SIG-M5 treated with dmso at 0.1 percent for 504 hours (cell line): ENCODE measurements around the gene MTMR6.
"Not testable (repeated sequence)": the region's sequence is repeated elsewhere in the genome, so short reads cannot be mapped to it uniquely, and the experiment has no call there.

Experiments
- DNase-seq: peaks from one replicate; lab custom pipeline; 2025; ENCODE audit not compliant: unreplicated experiment; lab: John Stamatoyannopoulos, UW

Gene MTMR6

GRCh38 chr13:25286969-25287961 lies at the start of gene MTMR6:
Gene MTMR6 (minus strand): TSS chr13:25287488. CDS start chr13:25287247, 241 bp downstream.
- DNase-seq = peak; percentile 89

DNA sequence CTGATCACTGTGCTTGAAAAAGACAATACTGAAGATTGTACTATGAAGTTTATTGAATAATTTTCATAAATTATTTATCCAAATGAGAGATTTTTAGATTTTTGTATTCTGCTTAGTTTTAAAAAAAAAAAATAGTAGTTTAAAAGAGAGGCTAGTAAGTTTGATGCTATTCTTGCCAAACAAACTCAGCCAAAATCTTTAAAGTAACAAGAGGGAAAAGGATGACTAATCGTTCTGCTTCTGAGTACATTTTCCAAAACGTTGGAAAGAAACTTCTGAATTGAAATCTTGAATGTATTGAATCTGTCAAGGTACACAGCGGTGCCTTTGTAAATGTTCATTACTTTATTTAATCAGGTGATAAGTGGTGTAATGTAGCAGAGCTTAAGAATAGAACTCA lies 48.6 kb upstream of the MTMR6 start:
- DNase-seq = no peak

DNA sequence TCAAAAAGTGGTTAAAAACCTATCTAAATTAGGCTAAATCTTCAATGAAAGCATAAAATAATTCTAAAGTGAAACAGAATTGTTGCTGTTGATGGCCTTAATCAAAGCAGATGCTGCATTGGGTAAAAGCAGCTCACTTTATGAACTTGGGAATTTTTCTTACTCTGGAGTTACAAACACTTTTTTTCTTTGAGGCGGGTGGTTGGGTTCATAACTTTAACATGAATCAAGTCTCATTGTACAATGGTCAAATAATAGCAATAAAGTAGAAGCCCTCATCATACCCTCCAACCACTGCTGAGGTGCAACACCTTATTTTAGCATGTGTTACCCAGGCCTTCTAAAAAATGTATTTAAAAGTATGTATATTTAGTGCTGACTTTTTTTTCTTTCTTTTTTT lies 43.3 kb upstream of the MTMR6 start:
- no peak for DNase-seq

- DNase-seq = peak; percentile 11
Observed at GRCh38 chr13:25329706-25330105, 42.4 kb upstream of the MTMR6 start.

- DNase-seq = no peak
Observed at GRCh38 chr13:25324100-25324499, 36.8 kb upstream of the MTMR6 start.

GRCh38 chr13:25319771-25320170 lies 32.5 kb upstream of the MTMR6 start:
- DNase-seq = no peak

DNA sequence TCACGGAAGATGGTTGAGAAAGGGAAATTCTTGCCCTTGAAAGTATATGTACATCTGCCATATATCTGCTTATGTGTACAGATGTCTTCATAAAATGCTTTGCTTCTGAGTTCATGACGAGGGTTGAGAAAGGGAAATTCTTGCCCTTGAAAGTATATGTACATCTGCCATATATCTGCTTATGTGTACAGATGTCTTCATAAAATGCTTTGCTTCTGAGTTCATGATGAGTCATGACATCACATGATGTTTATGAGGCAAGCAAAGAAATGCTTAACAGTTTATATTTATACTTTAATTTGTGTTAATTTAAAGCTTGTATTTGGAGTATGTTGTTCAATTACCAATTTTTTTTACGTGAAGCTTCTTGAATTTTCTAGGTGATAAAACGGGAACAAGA lies 31.7 kb upstream of the MTMR6 start:
- not testable (repeated sequence) for DNase-seq

- no peak for DNase-seq
Observed at GRCh38 chr13:25310891-25311290, 23.6 kb upstream of the MTMR6 start.

DNA sequence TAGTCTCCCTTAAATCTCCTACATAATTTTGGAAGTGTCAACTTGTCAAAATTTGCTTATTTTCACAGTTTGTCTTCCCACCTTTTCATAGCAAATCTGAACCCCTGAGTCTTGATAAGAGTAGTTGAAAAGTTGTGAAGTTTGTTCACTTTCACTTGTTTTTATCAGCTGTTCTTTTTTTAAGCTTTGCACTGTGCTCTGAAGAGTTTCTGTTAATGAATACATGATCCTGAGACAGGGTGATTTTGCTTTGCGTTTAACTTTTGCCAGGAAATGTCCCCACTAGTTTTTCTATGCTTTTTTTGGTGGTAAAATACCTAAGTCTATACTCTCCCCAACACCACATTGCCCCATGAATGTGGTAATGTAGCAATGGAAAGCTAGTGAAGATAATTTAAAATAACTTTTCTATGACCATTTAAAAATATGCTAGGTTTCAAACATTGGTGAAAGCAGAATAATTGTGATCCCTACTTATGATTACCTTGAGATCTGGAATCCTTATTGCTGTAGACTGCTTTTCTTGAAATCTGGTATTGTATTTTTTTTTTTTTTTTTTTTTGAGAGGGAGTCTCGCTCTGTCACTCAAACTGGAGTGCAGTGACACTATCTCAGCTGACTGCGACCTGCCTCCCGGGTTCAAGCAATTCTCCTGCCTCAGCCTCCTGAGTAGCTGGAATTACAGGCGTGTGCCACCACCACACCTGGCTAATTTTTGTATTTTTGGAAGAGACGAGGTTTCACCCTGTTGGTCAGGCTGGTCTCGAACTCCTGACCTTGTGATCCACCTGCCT lies 19.6 kb upstream of the MTMR6 start:
- DNase-seq = no peak

GRCh38 chr13:25302121-25302520 lies 14.8 kb upstream of the MTMR6 start:
- no peak for DNase-seq

- peak; percentile 92 for DNase-seq
Observed at GRCh38 chr13:25301347-25302113, 14.2 kb upstream of the MTMR6 start, which contains the start of gene NUP58. Gene NUP58 (plus strand): TSS chr13:25301625. CDS start chr13:25301774, 149 bp downstream.

DNA sequence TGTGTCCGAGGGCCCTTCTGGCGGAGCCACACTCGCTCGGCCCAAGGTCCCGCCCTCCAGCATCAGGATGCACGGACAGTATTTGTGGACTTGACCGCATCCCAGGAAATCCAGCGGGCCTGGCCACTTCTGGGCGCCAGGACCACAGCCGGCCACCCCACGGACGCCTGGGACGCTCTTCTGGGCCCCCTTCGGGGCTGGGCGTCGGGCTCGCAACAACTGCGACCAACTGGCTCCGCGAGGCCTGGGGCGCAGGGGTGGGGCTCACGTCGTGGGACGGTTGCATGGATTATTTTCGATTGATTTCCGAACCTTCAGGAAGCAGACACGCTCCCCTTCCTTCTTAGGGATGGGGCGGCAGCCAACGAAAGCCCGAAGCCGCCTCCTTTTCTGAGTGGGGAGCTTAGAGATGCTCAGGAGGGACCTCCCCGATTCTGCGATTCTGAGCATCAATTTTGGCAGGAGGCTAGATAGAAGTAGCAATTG lies 13.6 kb upstream of the MTMR6 start:
- no peak for DNase-seq

DNA sequence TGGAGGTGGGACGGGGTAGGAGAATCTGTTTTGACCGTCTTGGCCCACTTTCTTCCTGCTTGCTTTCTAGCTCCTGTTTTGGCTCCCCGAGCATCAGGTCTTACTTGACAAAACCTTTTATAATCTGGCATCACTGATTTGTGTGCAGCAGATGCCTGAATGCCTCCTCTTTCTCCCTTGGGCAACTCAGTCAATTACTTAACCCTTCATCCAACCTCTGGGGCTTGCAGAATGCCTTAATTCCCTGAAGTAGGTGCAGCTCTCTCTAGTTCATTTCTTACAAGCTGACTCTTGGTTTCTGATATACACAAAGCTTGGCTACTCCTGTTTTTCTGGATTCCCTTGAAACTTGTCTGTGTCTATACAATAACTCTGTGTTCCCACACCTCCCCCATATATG lies 8.4 kb upstream of the MTMR6 start:
- no peak for DNase-seq

- DNase-seq = no peak
Observed at GRCh38 chr13:25295228-25295627, 7.9 kb upstream of the MTMR6 start.

DNA sequence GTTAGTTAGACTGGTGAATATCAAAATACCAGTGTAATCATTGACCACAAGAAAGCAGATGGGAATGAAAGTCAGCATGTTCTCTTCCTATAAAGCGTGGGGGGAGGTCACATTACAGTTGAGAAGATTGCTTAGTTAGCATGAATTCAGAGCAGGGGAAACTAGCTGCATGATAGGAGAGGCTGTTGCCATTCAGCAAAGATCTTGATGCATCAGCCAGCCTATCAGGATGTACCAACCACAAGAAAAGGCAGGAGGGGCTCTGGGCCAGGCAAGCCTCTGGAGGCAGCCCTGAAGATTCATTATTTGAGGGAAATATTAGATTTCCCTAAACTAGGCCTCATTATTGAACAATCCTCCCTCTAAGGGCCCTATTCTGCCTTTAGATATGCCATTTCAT lies 5.0 kb upstream of the MTMR6 start:
- DNase-seq = no peak

GRCh38 chr13:25291691-25292090 lies 4.4 kb upstream of the MTMR6 start:
- no peak for DNase-seq

- peak; percentile 56 for DNase-seq
Observed at GRCh38 chr13:25288966-25289365, 1.7 kb upstream of the MTMR6 start.

DNA sequence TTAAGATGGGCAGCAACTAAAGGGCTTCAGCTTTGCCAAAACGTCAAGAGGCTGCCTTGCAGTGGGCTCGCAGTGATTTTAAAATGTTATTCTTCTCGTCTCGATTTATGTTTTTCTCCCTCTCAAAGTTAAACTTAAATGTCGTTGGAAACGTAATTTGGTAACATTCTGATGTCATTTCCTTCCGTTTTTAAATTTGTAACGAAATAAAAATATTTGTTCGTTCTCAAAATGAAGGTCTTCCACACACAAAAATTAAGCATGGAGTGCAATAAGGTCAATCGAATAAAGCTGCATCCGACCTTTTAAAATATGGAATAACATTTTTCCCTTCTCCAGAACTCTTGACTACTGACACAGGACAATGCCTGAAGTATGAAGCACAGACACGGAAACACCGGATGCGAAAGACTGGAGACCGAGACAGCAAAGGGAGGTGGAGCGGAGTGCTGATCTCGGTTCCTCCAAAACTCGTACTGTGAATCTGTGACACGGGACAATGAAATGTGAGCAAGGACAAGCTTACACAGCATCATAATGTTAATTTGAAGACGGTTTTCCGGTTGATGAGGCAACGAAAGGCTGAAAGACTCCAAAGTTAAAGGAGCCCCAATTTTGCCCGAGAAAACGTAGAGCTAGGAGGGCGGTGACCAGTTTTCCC lies 850 bp downstream of the MTMR6 start:
- peak; percentile 69 for DNase-seq

DNA sequence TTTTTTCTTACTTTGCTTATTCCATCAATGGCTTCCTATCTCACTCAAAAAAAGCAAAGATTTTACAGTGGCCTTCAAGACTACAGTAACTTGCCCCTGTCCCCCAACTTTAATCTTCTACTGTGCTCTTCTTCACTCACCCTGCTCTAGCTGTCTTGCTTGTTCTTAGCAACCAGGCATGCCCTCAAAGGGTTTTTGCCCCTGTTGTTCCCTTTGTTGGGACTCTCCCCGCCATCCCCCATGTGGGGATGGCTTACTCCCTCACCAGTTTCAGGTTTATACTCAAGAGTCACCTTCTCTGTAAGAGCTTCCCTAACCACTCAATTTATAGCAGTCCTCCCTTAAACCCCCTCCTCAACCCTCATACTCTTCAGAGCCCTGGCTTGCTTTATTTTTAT lies 5.4 kb downstream of the MTMR6 start:
- DNase-seq = no peak

GRCh38 chr13:25281193-25281934 lies 5.9 kb downstream of the MTMR6 start:
- DNase-seq = no peak
